K562 (cell line): ENCODE measurements around the gene LAMA3. TPM values are rescaled to one million over a fixed set of nuclear protein-coding genes. Genes with fewer than 3 reads are reported as not detected.

ENCODE experiments used
- ATAC-seq: fragments of 200-7000 bp; cut with Tn5 transposase; 3 replicates; pipeline ENCODE4 v1.9.1; 2020; ENCODE audit warnings: moderate library complexity
- BruUV-seq: library from RNA; stranded (reverse); fragments of 400-500 nt; replicated peaks from 2 replicates; lab custom pipeline; 2021; lab: Mats Ljungman, UMichigan
- CTCF ChIA-PET: fragments of 300-600 bp; formaldehyde crosslinking; extraction: SDS; loops from one replicate; lab custom pipeline; 2021; ENCODE audit warnings: low intra/inter-chr PET ratio; lab: Yijun Ruan, JAX
- POLR2A ChIA-PET: fragments of 300-600, 350-650 bp; sonication (Branson Sonifier 250); formaldehyde crosslinking; extraction: SDS; loops from one replicate; lab custom pipeline; 2021; ENCODE audit warnings: antibody characterized with exemption, inconsistent platforms; lab: Yijun Ruan, JAX
- DNase-seq, 4 experiments: peaks; one replicate each; pipeline versions ENCODE4 v3.0.0 to v3.0.0-alpha.2; 2011 to 2018; ENCODE audit warnings: low spot score in 3 of 4, mixed read lengths in 3 of 4; ENCODE audit errors: extremely low read depth in 1 of 4
- FAIRE-seq: peaks from 2 replicates; lab custom pipeline; 2011; peaks lifted over from hg19 to GRCh38; lab: Jason Lieb, UNC
- H2AFZ ChIP-seq: 2 replicates; pipeline ENCODE4 v1.6.0; 2011; ENCODE audit warnings: low read depth, low read length, control low read depth, inconsistent platforms
- H3K27ac ChIP-seq: fragments of 200-600 bp; 3 replicates; pipeline ENCODE4 v1.8.0; 2011; ENCODE audit warnings: low read depth, mild to moderate bottlenecking, control low read depth, inconsistent platforms, low read length, moderate library complexity, mixed read lengths; ENCODE audit errors: extremely low read depth
- H3K27me3 ChIP-seq, 2 experiments: fragments of 300-600 bp in 1 of 2; 2 replicates in 1 of 2; 3 replicates in 1 of 2; pipeline versions ENCODE4 v1.6.0 to v1.8.0; 2011; ENCODE audit warnings: inconsistent platforms in 2 of 2, low read length in 2 of 2, mild to moderate bottlenecking in 1 of 2, mixed read lengths in 1 of 2, moderate library complexity in 1 of 2; ENCODE audit not compliant: control insufficient read depth in 2 of 2, insufficient read depth in 2 of 2
- H3K36me3 ChIP-seq: fragments of 300-600 bp; 3 replicates; pipeline ENCODE4 v1.8.0; 2011; ENCODE audit warnings: mild to moderate bottlenecking, low read length, inconsistent platforms; ENCODE audit not compliant: control insufficient read depth, insufficient read depth
- H3K4me1 ChIP-seq, 2 experiments: fragments of 200-600 bp in 1 of 2; replicated peaks in 1 of 2; 2 replicates in 1 of 2; 3 replicates in 1 of 2; pipeline versions ENCODE4 v1.5.1 to v1.8.0; 2011; ENCODE audit warnings: inconsistent platforms in 2 of 2, low read length in 2 of 2, mild to moderate bottlenecking in 1 of 2, mixed read lengths in 1 of 2, moderate library complexity in 1 of 2; ENCODE audit not compliant: control insufficient read depth in 2 of 2, insufficient read depth in 2 of 2
- H3K4me2 ChIP-seq: 2 replicates; pipeline ENCODE4 v1.6.1; 2011; ENCODE audit warnings: low read length, control low read depth, inconsistent platforms, mixed read lengths; ENCODE audit not compliant: insufficient read depth
- H3K4me3 ChIP-seq: fragments of 200-600 bp; sonication (generic), shearing (Covaris generic); 2 replicates; pipeline ENCODE4 v1.5.1; 2016; ENCODE audit warnings: control low read depth, inconsistent platforms
- H3K79me2 ChIP-seq: fragments of 200-600 bp; 3 replicates; pipeline ENCODE4 v1.8.0; 2011; ENCODE audit warnings: low read length, inconsistent platforms; ENCODE audit not compliant: control insufficient read depth, insufficient read depth
- H3K9ac ChIP-seq, 2 experiments: 2 replicates each; pipeline versions ENCODE4 v1.6.0 to v1.6.1; 2011; ENCODE audit warnings: low read depth in 2 of 2, low read length in 2 of 2, control low read depth in 1 of 2, inconsistent platforms in 1 of 2, mild to moderate bottlenecking in 1 of 2, mixed read lengths in 1 of 2; ENCODE audit not compliant: insufficient read depth in 1 of 2
- H3K9me1 ChIP-seq: one replicate; pipeline ENCODE4 v1.6.0; 2011; ENCODE audit warnings: inconsistent platforms, mild to moderate bottlenecking, low read length, moderate library complexity; ENCODE audit not compliant: control insufficient read depth, insufficient read depth
- H3K9me3 ChIP-seq: replicated peaks from 2 replicates; pipeline ENCODE4 v1.5.1; 2011; ENCODE audit warnings: low read depth, low read length, inconsistent platforms; ENCODE audit not compliant: control insufficient read depth, insufficient read depth
- H4K20me1 ChIP-seq: replicated peaks from 2 replicates; pipeline ENCODE4 v1.6.1; 2011; ENCODE audit warnings: low read length, inconsistent platforms, mixed read lengths; ENCODE audit not compliant: control insufficient read depth, insufficient read depth
- CBX5 ChIP-seq: IDR thresholded peaks from 2 replicates; pipeline ENCODE4 v1.6.1; 2014; ENCODE audit warnings: low read depth, borderline replicate concordance
- CREB3 ChIP-seq: fragments of 450-650 bp; conservative IDR thresholded peaks from 2 replicates; pipeline ENCODE4 v1.6.1; 2016; ENCODE audit warnings: missing genetic modification characterization, low read depth, mild to moderate bottlenecking, missing compliant biosample characterization, moderate library complexity
- ETV1 ChIP-seq: fragments of 450-650 bp; conservative IDR thresholded peaks from 2 replicates; pipeline ENCODE4 v1.6.1; 2016; ENCODE audit warnings: missing genetic modification characterization, control low read depth, low read depth, missing compliant biosample characterization
- MBD2 ChIP-seq: sonication (generic); IDR thresholded peaks from 2 replicates; pipeline ENCODE4 v1.6.1; 2016; ENCODE audit warnings: low read depth, borderline replicate concordance
- NR0B1 ChIP-seq: fragments of 450-650 bp; IDR thresholded peaks from one replicate; pipeline ENCODE4 v1.6.1; 2018; ENCODE audit warnings: mild to moderate bottlenecking, moderate library complexity; ENCODE audit not compliant: partially characterized antibody
- NR4A1 ChIP-seq, 2 experiments: fragments of 250-450 bp in 1 of 2; fragments of 450-650 bp in 1 of 2; sonication (Bioruptor Pico) in 1 of 2; IDR thresholded peaks; 2 replicates each; pipeline versions ENCODE4 v1.4.0 to v1.6.1; 2016 to 2020; ENCODE audit warnings: mild to moderate bottlenecking in 2 of 2, missing compliant biosample characterization in 1 of 2, missing genetic modification characterization in 1 of 2, moderate library complexity in 1 of 2
- RBM15 ChIP-seq: fragments of 200-400 bp; formaldehyde crosslinking; IDR thresholded peaks from 2 replicates; pipeline ENCODE4 v1.6.1; 2018; ENCODE audit warnings: mild to moderate bottlenecking, low read length, moderate library complexity; ENCODE audit not compliant: insufficient read depth
- SNAPC5 ChIP-seq: fragments of 250-450 bp; sonication (Bioruptor Pico); IDR thresholded peaks from 2 replicates; pipeline ENCODE4 v1.8.0; 2021; ENCODE audit warnings: moderate library complexity, mild to moderate bottlenecking, inconsistent platforms
- SRSF1 ChIP-seq: fragments of 200-400 bp; formaldehyde crosslinking; IDR thresholded peaks from 2 replicates; pipeline ENCODE4 v1.6.1; 2017; ENCODE audit warnings: mild to moderate bottlenecking, low read depth, low read length, moderate library complexity
- SRSF7 ChIP-seq: fragments of 200-400 bp; formaldehyde crosslinking; optimal IDR thresholded peaks from 2 replicates; pipeline ENCODE3; 2017; ENCODE audit warnings: mild to moderate bottlenecking, low read depth, low read length
- WHSC1 ChIP-seq: IDR thresholded peaks from one replicate; pipeline ENCODE4 v1.6.1; 2012; ENCODE audit warnings: low read length, control low read depth, inconsistent platforms
- ZNF780A ChIP-seq: fragments of 250-450 bp; sonication (Bioruptor Pico); IDR thresholded peaks from 2 replicates; pipeline ENCODE4 v1.5.0; 2021; ENCODE audit warnings: mild to moderate bottlenecking
- WGBS: fragments of 100-300 bp; shearing (Covaris generic); methylation state at CpG from one replicate; pipeline ENCODE4 v1.1.6; 2016; ENCODE audit warnings: low coverage, mixed read lengths; ENCODE audit not compliant: insufficient coverage; ENCODE audit errors: missing lambda C conversion rate; 5-methylcytosine and 5-hydroxymethylcytosine counted together
- in situ Hi-C: fragments of 300-500 bp; cut with MboI; formaldehyde crosslinking; loops from 4 replicates; pipeline ENCODE4 v1.15.0; 2018; ENCODE audit warnings: inconsistent platforms, mixed read lengths
- intact Hi-C: fragments of 100-400 bp; cut with micrococcal nuclease; formaldehyde crosslinking; loops from 2 replicates; pipeline ENCODE4 v1.14.2; 2022
- polyA plus RNA-seq, 8 experiments: library from polyadenylated mRNA; depleted of rRNA in 4 of 8; stranded (reverse) in 5 of 8; unstranded in 3 of 8; fragments of >200 nt; fragmentation: Nextera tagmentation in 2 of 8; fragmentation: Illumina TruSeq in 1 of 8; extraction: Ambion mirVana in 2 of 8; extraction: Trizol in 1 of 8; gene quantifications; 2 replicates each; pipeline versions ENCODE4 v1.2.1 to v1.2.3, GENCODE V29; 2011 to 2014; ENCODE audit warnings: inconsistent platforms in 1 of 8, missing spikeins in 1 of 8
- total RNA-seq, 7 experiments: library from RNA; depleted of rRNA in 6 of 7; stranded (reverse); fragments of >200 nt in 6 of 7; fragmentation: Illumina TruSeq in 2 of 7; extraction: Trizol in 2 of 7; gene quantifications; 2 replicates each; pipeline versions ENCODE4 v1.2.1 to v1.2.3, GENCODE V29; 2011 to 2021; ENCODE audit warnings: low replicate concordance in 1 of 7

The LAMA3 gene
- total and polyA plus RNA-seq, 9 of the 15 experiments (the other 6 are each of a cell fraction or from before 2014, with no cell fraction given): 0.07 TPM; not detected in 8

- H3K27ac ChIP-seq: no peak overlapping the region
- in situ Hi-C loops: no loop called here
Observed at GRCh38 chr18:23992089-23992940, 303.1 kb downstream of the LAMA3 start.

More at GRCh38 chr18:23992089-23992940, 303.1 kb downstream of the LAMA3 start:
- Histone ChIP-seq H3K36me3 (no peaks in the 10 kb centered on the region), H3K27me3 (no peaks in the 10 kb centered on the region), H3K4me1 (no peaks in the 10 kb centered on the region)
- ATAC-seq: no peak
- TF ChIP-seq MBD2 (no peak), SRSF7 (no peak), CREB3 (tag) (no peak), WHSC1 (no peak), SRSF1 (no peak), NR0B1 (no peak), NR4A1 (CRISPR knock-in tag; IDR thresholded peaks at IDR 0.05) (no peak), NR4A1 (tag; IDR thresholded peaks at IDR 0.05) (no peak), ZNF780A (CRISPR knock-in tag) (no peak), CBX5 (no peak), RBM15 (no peak), SNAPC5 (CRISPR knock-in tag) (no peak), ETV1 (tag) (no peak)
- TF ChIP-seq, all 486 proteins: peak for 0
- no peaks in the 10 kb centered on the region for H3K9me1 ChIP-seq
- no peak for FAIRE-seq
- H3K4me3 ChIP-seq: no peak overlapping the region
- no peak overlapping the region for H3K4me2 ChIP-seq
- CTCF ChIA-PET: no interaction called here
- BruUV-seq: no TSS peak
- no peaks in the 10 kb centered on the region for H3K79me2 ChIP-seq
- H2AFZ ChIP-seq: no peak overlapping the region
- no peaks in the 10 kb centered on the region for H4K20me1 ChIP-seq
- no peak for DNase-seq
- H3K9ac ChIP-seq: no peak overlapping the region
- POLR2A ChIA-PET: no interaction called here
- H3K9me3 ChIP-seq: no peaks in the 10 kb centered on the region
- 0% methylated on average over 7 of the region's 7 CpGs for WGBS
- intact Hi-C loops: no loop called here
